ENCODE results near the gene DPYSL5.
"Not testable (repeated sequence)": the region's sequence is repeated elsewhere in the genome, so short reads cannot be mapped to it uniquely, and the experiment has no call there.

DPYSL5 gene, protein sequence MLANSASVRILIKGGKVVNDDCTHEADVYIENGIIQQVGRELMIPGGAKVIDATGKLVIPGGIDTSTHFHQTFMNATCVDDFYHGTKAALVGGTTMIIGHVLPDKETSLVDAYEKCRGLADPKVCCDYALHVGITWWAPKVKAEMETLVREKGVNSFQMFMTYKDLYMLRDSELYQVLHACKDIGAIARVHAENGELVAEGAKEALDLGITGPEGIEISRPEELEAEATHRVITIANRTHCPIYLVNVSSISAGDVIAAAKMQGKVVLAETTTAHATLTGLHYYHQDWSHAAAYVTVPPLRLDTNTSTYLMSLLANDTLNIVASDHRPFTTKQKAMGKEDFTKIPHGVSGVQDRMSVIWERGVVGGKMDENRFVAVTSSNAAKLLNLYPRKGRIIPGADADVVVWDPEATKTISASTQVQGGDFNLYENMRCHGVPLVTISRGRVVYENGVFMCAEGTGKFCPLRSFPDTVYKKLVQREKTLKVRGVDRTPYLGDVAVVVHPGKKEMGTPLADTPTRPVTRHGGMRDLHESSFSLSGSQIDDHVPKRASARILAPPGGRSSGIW

DNA sequence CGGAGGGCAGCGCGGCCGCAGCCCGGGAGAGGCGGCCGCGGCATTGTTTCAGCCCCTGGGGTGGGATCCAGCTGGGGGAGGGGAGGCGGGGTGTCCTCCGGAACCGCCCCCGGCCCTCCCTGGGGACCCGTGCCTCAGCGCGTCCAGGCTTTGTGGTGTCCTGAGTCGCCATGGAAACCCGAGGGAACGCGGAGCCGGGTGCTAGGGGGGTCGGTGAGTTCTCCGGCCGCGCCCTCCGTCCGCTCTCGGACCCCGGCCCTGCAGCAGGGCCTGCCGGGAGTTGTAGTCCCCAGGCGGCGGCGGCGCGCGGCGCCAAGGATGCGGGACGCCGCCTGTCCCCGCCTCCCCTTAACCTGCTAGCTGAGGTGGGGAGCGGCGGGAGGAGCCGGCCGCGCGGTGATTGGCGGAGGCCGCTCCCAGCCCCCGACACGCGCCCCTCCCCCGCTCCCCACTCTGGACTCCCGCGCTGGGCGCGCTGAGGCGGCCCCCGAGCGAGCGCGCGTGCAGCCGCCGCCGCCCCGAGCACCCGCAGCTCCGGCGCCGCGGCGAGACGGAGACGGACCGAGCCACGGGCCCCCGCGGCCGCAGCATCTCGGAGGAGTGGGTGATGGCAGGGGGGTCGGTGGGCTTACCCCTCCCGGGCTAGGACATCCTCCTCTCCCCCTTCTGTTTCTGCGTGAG is at the start of gene DPYSL5:
TSS of gene DPYSL5 (plus strand) at position 478 of the 681 bp plus-strand sequence. CDS start 50,368 bp downstream, outside the sequence.
- no peak for DNase-seq (ENCODE audit: low spot score)

DNA sequence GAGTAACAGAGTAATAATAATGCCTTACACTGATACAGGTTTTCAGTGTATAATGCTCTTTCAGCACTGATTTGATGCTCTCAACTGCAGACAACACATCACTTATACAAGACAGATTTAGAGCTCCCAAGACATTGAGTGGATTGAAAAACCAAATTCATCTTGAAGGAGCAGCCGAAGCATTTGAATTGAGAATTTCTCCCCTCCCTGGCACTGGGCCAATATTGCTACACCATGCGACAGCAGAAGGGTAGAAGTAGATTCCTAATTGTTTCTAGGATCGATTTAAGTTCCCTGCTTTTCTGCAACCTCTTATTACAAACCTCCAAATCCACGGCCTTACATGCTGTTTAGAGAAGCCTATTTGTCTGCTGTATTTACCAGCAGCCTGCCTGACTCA is 46.6 kb upstream of the DPYSL5 start:
- DNase-seq (ENCODE audit: low spot score) = no peak

DNA sequence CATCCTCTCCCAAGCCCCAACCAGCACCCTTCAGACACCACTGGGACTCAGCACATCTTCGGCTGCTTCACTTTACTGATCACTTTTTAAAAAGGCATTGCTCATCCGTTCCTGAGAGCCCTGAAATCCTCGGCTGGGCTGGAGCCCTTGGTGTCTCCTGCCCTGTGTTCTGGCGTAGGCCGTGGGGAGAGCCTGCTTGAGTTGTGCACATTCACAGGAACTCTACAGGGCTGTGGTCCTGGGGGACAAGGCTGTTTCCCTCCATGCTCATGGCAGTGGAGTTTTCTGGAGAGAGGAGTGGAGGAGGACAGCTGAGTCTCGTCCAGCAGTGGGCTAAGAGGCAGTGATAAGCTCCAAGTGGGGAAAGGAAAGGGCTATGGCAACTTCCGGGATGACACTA is 46.1 kb upstream of the DPYSL5 start:
- no peak for DNase-seq (ENCODE audit: low spot score)

DNA sequence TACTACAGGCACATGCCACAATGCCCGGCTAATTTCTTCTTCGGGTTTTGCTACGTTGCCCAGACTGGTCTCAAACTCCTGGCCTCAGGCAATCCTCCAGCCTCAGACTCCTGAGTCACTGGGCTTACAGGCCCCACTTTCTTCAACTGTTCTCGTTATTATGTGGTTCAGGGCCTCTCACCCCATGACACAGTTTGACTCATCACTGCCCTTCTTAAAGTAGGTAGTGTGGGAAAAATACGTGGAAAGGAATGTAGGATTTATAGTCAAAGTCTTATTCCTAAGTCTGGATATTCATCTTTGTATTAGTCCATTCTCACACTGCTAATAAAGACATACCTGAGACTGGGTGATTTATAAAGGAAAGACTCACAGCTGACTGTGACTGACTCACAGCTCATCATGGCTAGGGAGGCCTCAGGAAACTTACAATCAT is 42.7 kb upstream of the DPYSL5 start:
- peak; percentile 36 for DNase-seq (ENCODE audit: low spot score)

DNA sequence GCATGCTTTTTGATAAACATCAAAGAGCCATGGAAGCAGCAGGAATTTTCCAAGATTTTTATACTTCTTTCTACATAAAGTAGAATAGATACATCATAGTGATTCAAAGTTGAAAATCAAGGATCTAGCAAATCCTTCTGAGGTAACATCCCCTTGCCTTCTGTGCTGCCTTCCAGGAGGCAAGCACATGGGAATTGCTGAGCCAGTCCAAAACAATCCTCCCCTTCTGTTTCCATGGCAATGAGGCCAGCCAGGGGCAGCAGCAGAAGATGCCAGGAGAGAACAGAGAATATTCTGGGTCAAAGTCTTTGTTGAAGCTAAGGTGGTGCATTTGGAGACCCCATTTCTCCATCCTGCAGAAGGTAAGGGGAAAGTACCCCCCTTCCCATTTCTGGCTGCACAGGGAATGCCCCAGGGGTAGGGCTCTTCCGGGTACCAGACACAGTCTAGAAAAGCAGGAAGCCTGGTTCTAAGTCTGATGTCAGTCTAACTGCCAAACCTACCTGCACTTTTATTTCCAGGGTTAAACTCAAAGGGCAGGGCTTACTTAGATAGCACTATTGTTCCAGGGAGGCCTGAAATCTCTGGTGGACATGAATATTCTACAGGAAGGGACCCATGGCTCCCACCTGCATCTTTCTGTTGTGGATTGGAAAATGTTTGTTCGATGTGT is 40.0 kb upstream of the DPYSL5 start:
- peak; percentile 29 for DNase-seq (ENCODE audit: low spot score)

DNA sequence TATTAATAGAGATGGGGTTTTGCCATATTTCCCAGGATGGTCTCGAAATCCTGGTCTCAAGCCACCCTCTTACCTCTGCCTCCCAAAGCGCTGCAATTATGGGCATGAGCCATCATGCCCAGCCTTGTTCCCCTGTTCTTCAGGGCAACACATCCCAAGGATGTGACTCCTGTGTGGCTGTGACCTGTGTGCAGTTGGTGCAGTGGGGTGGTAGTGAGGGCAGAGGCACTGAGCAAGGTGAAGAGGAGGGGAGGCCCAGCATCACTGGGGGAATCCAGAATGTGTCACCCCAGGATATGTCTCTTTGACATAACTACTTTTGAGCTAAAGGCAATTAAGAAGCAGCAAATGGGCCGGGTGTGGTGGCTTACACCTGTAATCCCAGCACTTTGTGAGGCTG is 38.7 kb upstream of the DPYSL5 start:
- DNase-seq (ENCODE audit: low spot score) = no peak

DNA sequence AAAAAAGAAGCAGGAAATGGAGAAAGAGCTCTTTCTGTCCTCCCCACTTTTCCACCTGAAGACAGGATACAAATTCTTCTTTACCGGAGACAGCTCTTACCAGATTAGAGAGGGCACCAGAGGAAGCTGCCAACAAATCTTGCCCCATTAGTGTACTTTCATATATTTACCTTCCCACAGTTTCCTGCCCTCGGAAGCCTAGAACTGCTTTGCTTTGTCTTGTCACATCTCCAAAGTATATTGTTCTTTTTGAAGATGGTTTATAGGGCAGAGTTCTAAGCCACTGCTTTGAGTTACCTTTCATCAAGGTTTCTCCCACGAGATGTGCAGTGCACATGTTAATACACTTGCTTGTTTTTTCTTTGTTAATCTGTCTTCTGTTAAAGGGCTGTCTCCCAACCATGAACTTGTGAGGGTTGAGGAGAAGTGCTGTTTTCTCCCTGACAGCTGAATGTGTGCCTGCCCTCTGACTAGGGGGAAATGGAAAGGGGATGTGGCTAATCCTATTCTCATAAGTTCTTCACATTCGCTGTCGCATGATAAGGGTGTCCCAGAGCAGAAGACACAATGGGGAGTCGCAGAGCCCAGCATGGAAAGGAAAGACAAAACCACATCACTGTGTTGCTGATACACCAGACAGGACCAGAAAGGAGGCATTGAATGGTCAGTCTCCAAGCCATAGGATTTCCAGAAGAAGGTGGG is 37.9 kb upstream of the DPYSL5 start:
- DNase-seq (ENCODE audit: low spot score) = no peak

DNA sequence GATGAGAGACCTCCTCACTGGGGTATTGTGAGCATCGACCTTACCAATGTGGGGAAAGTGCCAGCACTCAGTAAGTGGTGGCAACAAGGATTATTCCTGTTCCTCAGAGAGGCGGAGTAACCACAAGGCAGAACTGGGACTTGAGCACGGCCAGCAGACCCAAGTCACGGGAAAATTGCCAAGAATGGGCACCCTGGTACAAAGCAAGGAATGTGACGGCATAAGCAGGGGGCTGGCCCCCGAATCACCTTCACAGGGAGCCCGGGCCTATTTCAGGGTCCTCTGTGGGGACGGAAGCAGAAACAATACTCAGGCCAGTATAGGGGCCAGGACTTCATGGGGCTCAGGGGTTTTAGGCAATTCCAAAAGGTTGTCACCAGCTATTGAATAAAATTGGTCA is 36.7 kb upstream of the DPYSL5 start:
- no peak for DNase-seq (ENCODE audit: low spot score)

DNA sequence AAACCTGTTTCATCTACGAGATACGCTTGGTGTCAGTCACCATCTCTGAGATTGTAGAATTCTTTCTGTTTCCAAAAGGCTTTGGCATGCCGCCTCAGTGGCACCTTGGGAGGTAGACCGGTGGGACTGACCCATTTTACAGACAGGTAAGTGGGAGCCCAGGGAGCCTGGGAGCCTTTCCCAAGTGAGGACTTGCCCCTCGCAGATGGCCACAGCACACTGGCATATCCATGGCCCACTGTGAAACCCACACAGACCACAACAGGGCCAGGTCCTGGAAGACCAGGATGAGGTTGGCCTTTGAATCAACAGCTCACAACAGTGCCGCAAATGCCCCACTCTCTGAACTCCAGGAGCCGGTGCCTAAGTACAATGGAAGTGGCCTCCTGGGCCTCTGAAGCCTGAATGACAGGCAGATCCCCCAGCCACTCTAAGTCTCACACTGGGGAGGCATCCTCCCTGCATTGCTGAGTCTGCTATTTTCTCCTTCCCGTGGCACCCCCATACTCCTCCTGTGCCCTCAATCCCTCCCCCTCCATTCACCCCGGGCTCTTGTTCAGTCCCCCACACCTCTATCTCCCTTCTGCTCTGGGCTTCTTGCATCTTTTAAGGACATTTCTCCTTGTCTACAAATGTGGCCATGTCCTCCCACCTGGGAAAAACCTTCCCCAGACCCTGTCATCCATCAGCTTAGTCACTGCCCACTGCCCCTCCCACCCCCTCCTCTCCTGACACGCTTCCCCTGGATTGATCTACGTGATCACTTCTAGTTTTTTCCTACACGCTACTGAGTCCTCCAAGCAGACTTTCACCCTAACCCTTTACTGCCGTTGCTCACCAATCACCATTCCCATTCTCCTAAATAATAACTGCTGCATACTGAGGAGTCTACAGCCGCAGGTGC is 35.9 kb upstream of the DPYSL5 start:
- DNase-seq (ENCODE audit: low spot score) = no peak

DNA sequence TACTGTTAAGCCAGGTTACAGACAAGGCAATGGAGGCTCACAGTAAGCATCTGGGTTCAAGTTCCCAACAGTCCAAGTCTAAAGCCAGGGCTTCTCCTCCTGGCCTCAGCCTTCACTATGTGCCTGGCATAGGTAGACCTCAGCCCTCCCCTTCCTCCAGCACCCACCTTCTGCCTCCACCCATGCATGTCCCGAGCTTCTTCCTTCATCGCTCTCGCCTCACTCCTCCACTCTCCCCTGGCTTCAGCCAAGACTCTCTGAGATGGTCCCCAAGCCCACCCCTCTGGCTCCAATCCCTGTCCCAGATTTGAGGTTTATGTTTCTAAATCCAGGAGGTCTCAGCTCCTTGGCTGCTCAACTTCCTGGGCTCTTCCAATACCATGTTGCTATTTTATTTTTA is 35.2 kb upstream of the DPYSL5 start:
- DNase-seq (ENCODE audit: low spot score) = no peak

DNA sequence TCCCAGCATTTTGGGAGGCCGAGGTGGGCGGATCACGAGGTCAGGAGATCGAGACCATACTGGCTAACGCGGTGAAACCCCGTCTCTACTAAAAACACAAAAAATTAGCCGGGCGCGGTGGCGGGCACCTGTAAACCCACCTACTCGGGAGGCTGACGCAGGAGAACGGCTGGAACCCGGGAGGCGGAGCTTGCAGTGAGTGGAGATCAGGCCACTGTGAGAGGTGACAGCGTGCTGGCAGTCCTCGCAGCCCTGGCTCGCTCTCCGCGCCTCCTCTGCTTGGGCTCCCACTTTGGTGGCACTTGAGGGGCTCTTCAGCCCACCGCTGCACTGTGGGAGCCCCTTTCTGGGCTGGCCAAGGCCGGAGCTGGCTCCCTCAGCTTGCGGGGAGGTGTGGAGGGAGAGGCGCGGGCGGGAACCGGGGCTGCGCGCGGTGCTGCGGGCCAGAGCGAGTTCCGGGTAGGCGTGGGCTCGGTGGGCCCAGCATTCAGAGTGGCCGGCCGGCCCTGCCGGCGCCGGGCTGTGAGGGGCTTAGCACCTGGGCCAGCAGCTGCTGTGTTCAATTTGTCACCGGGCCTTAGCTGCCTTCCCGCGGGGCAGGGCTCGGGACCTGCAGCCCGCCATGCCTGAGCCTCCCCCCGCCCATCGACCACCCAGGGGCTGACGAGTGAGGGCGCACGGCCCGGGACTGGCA is 33.7 kb upstream of the DPYSL5 start:
- not testable (repeated sequence) for DNase-seq (ENCODE audit: low spot score)

DNA sequence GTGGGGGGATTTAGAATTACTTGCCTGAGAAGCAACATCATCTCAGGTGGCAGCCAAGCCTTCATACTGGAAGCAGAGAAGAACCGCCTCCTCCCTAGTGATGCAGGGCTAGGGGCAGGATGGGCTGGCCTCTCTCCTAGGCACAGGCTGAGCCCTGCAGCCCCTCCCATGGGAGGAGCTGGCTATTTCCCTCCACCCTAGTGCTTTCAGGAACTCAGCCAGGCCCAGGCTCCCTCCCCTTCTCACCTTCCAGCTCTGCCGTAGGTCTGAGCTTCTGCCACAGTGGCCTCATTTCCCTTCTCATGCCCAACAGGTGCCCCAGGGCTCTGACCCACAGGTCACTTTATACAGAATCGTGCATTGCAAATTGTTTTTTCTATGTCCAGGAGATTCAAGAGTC is 31.0 kb upstream of the DPYSL5 start:
- DNase-seq (ENCODE audit: low spot score) = no peak

DNA sequence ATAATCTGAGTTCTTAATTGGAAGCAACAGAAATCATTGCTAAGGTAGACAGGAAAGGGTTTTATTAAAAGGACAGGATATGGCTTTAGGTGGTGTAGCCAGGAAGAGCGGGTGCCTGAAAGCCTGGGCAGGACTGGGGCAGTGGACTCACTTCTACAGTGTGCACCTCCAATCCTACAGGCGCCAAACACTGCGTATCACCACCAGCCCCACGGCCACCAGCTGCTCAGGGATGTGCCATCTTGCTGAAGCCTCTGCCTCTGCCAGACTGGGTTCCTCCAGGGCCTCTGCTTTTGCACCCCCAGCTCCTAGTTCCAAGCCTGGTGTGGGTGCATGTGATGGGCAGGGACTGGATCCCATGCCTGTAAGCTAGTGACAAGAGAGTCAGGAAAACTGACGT is 29.7 kb upstream of the DPYSL5 start:
- no peak for DNase-seq (ENCODE audit: low spot score)

DNA sequence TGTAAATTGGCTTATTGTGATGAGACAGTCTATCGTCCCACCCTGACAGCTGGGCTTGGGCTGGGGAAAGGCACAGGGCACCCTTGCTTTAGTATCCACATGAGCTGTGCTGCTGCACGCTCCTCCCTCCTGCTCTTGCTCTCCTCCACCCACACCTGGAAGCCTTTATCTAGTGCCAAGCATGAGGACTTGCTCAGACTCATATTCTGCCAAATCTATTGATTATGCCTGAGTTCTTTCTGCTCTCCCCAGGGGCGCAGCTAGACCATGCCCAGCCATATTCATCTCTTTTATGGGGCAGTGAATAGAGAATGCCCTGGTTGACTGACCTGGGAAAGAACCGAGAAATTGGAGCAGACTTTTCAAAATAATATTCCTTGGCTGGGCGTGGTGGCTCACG is 29.0 kb upstream of the DPYSL5 start:
- no peak for DNase-seq (ENCODE audit: low spot score)

DNA sequence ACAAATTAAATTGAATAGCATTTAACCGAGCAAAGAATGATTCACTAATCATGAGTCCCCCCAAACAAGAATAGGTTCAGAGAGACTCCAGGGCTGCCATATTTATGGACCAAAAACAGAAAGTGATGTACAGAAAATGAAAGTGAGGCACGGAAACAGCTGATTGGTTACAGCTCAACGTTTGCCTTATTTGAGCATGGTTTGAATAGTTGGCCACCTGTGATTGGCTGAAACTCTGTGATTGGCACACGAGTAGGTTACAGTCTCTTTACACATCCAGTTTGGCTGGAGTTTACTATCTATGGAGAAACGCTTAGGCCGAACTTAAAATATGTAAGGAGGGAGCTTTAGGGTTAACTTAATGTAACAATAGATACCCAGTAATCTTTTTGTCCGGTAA is 27.0 kb upstream of the DPYSL5 start:
- DNase-seq (ENCODE audit: low spot score) = no peak

DNA sequence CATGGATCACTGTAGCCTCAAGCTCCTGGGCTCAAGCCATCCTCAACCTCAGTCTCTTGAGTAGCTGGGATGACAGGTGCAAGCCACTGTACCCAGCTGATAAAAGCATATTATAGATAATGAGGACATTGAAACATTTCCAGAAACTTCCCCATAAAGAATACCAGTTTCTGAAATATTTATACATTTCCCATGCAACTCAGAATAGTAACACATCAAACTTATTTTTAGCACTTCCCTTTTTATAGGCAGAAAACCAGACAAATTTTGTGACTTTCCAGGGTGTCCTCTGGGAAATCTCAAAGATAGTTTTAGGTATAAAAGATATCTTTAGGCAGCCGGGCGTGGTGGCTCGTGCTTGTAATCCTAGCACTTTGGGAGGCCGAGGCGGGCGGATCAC is 25.1 kb upstream of the DPYSL5 start:
- no peak for DNase-seq (ENCODE audit: low spot score)

DNA sequence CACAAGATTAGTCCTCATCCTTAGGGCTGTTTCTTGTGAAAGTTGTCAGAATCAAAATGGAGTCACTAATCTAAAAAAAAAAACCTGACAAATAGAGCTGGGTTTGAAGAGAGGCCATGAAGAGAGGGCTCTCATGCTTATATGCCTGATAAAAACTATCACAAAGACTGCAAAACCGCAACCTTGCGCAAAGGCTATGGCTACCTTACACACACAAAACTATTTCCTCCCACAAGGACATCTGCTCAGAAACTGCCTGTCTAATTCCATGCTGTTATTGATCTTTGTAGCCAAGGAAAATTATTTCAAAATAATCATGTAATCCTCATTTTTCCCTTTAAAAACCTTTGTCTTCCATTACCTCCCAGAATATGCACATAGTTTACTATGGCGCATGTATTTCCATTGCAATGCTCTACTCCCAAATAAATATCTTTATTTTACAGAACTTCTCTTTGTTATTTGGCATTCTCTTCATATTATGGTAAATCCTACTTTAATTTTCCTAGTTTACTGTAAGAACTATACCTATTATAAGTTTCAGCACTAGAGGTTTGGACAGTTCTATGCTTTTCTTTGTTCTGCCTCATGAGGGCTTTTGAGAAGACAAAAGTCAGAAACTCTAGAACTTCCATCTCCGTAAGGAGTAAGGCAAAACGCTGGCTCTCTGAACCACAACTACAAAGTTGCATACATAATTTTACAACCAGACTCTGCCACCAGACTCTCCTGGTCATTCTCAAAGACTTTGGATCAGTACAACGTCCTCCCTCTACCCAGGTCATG is 9.6 kb upstream of the DPYSL5 start:
- no peak for DNase-seq (ENCODE audit: low spot score)

DNA sequence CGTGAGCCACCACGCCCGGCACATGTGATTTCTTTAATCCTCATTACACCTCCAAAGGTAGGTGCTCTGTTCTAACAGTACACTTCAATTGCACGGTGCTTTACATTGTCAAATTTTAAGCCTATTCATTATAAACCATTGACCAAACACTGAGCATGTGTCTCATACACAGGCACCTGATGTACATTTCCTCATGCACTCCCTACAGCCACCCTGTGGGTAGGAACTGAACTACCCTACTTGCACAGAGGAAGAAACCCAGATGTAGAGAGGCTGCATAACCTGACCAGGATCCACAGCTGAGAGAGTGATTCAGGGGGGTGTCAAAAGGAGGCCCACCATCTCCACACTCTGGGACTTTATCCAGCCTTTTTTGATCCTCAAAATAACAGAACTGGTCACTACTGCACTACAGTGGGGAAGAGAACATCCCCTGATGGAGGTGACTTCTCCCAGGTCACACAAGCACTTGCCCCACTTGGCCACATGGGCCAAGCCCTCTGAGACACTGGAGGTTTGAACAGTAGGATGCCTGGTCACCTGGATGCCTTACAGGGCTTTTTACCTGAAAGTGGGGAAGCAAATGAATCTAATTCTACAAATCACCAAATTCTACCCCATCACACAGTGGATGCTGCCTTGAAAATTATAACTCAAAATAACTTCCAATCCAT is 6.9 kb upstream of the DPYSL5 start:
- no peak for DNase-seq (ENCODE audit: low spot score)

DNA sequence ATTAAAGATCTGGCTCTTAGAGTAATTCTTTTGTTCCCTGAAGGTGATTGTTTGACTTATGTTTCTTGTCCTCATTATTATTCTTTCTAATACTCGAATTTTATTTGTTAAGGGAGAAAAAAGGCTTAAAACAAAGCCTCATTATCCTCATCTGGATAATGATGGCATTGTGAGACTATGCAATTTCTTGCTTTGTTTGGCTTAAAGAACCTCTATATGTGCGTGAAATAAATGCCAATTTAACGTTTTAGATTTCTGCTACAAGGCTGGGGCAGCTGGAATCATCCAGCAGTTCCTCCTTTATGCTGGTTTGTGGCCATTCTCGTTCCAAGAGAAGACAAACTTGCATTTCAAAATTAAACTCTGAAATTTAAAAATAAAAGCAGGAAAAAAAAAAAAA is 4.9 kb upstream of the DPYSL5 start:
- no peak for DNase-seq (ENCODE audit: low spot score)
